H1 (cell line): ENCODE measurements around the gene SIK2. TPM values are rescaled to one million over a fixed set of nuclear protein-coding genes. Genes with fewer than 3 reads are reported as not detected.

Source experiments
- CTCF ChIA-PET: fragments of 300-600 bp; sonication (Branson Sonifier 250); formaldehyde crosslinking; loops from one replicate; lab custom pipeline; 2021; ENCODE audit not compliant: partially characterized antibody; lab: Charles Lee
- POLR2A ChIA-PET: fragments of 300-600 bp; sonication (Branson Sonifier 250); formaldehyde crosslinking; loops from one replicate; lab custom pipeline; 2021; ENCODE audit warnings: inconsistent platforms; ENCODE audit not compliant: partially characterized antibody; lab: Charles Lee
- DNase-seq, 2 experiments: peaks; one replicate each; pipeline versions ENCODE4 v3.0.0 to v3.0.0-alpha.2; 2010 to 2022; ENCODE audit warnings: low spot score in 2 of 2, low read depth in 1 of 2, mixed read lengths in 1 of 2
- FAIRE-seq: peaks from 2 replicates; lab custom pipeline; 2011; peaks lifted over from hg19 to GRCh38; lab: Jason Lieb, UNC
- H2AFZ ChIP-seq: 2 replicates; pipeline ENCODE4 v1.8.1; 2012; ENCODE audit warnings: low read length, inconsistent platforms
- H2AK5ac ChIP-seq: 2 replicates; pipeline ENCODE4 v1.6.1; 2013; ENCODE audit warnings: low read depth, low read length
- H2BK120ac ChIP-seq: replicated peaks from 2 replicates; pipeline ENCODE3; 2013; ENCODE audit warnings: low read depth, low read length, inconsistent platforms
- H2BK12ac ChIP-seq: 2 replicates; pipeline ENCODE4 v1.6.1; 2013; ENCODE audit warnings: low read depth, low read length
- H2BK15ac ChIP-seq: 2 replicates; pipeline ENCODE4 v1.6.1; 2013; ENCODE audit warnings: low read length
- H2BK20ac ChIP-seq: 2 replicates; pipeline ENCODE4 v1.6.1; 2013; ENCODE audit warnings: low read length
- H2BK5ac ChIP-seq: 2 replicates; pipeline ENCODE4 v1.6.1; 2013; ENCODE audit warnings: low read depth, low read length
- H3K14ac ChIP-seq: 2 replicates; pipeline ENCODE4 v1.6.1; 2013; ENCODE audit warnings: inconsistent platforms; ENCODE audit not compliant: insufficient read length
- H3K18ac ChIP-seq: 2 replicates; pipeline ENCODE4 v1.6.1; 2013; ENCODE audit warnings: low read length; ENCODE audit errors: extremely low read depth
- H3K23ac ChIP-seq: 2 replicates; pipeline ENCODE4 v1.6.1; 2013; ENCODE audit warnings: inconsistent platforms; ENCODE audit not compliant: insufficient read length
- H3K23me2 ChIP-seq: 2 replicates; pipeline ENCODE4 v1.6.1; 2013; ENCODE audit warnings: low read depth, low read length
- H3K27ac ChIP-seq: 2 replicates; pipeline ENCODE4 v1.6.1; 2011; ENCODE audit warnings: low read depth, low read length, inconsistent platforms
- H3K27me3 ChIP-seq, 4 experiments: replicated peaks in 1 of 4; 1 replicate in 1 of 4; 2 replicates in 3 of 4; pipeline versions ENCODE4 v1.6.1 to v1.8.1; 2011 to 2013; ENCODE audit warnings: low read length in 3 of 4, mild to moderate bottlenecking in 3 of 4, inconsistent platforms in 2 of 4, mixed read lengths in 2 of 4, moderate library complexity in 1 of 4; ENCODE audit not compliant: control insufficient read depth in 3 of 4, insufficient read depth in 3 of 4; ENCODE audit errors: extremely low read depth in 1 of 4
- H3K36me3 ChIP-seq, 4 experiments: 2 replicates each; pipeline versions ENCODE4 v1.6.1 to v1.8.1; 2011 to 2013; ENCODE audit warnings: mild to moderate bottlenecking in 4 of 4, low read length in 3 of 4, moderate library complexity in 2 of 4, control low read depth in 1 of 4, inconsistent platforms in 1 of 4; ENCODE audit not compliant: insufficient read depth in 4 of 4, control insufficient read depth in 2 of 4
- H3K4ac ChIP-seq: replicated peaks from 2 replicates; pipeline ENCODE3; 2013; ENCODE audit warnings: low read length, low read depth, mixed read lengths, inconsistent platforms; ENCODE audit not compliant: insufficient read length
- H3K4me1 ChIP-seq, 4 experiments: replicated peaks in 1 of 4; 1 replicate in 1 of 4; 2 replicates in 3 of 4; pipeline versions ENCODE4 v1.6.1 to v1.8.1; 2011 to 2013; ENCODE audit warnings: low read length in 3 of 4, inconsistent platforms in 2 of 4, mixed read lengths in 1 of 4; ENCODE audit not compliant: insufficient read depth in 4 of 4, control insufficient read depth in 3 of 4
- H3K4me2 ChIP-seq, 2 experiments: 2 replicates each; pipeline versions ENCODE4 v1.6.1 to v1.8.1; 2011 to 2013; ENCODE audit warnings: low read depth in 2 of 2, low read length in 2 of 2, control low read depth in 1 of 2, inconsistent platforms in 1 of 2, mild to moderate bottlenecking in 1 of 2; ENCODE audit not compliant: insufficient read depth in 1 of 2
- H3K4me3 ChIP-seq, 4 experiments: fragments of 200-600, 300-600 bp in 1 of 4; sonication (generic), shearing (Covaris generic), sonication (Bioruptor Twin) in 1 of 4; 2 replicates each; pipeline versions ENCODE4 v1.5.1 to v1.8.1; 2011 to 2016; ENCODE audit warnings: low read length in 4 of 4, low read depth in 3 of 4, control low read depth in 2 of 4, inconsistent platforms in 2 of 4, mild to moderate bottlenecking in 2 of 4, mixed read lengths in 1 of 4, moderate library complexity in 1 of 4; ENCODE audit not compliant: insufficient read depth in 2 of 4; ENCODE audit errors: extremely low read depth in 1 of 4
- H3K56ac ChIP-seq: replicated peaks from 2 replicates; pipeline ENCODE3; 2013; ENCODE audit warnings: low read depth, mild to moderate bottlenecking, mixed read lengths, low read length, inconsistent platforms; ENCODE audit not compliant: insufficient read length
- H3K79me1 ChIP-seq: 2 replicates; pipeline ENCODE4 v1.6.1; 2013; ENCODE audit warnings: low read depth, low read length, control low read depth
- H3K79me2 ChIP-seq, 2 experiments: 2 replicates each; pipeline versions ENCODE4 v1.6.1 to v1.8.1; 2012 to 2013; ENCODE audit warnings: low read length in 2 of 2, mild to moderate bottlenecking in 2 of 2, inconsistent platforms in 1 of 2; ENCODE audit not compliant: insufficient read depth in 2 of 2, control insufficient read depth in 1 of 2
- H3K9ac ChIP-seq, 4 experiments: replicated peaks in 1 of 4; 1 replicate in 1 of 4; 2 replicates in 3 of 4; pipeline versions ENCODE4 v1.6.1 to v1.8.1; 2011 to 2013; ENCODE audit warnings: low read depth in 3 of 4, low read length in 3 of 4, control low read depth in 2 of 4, mild to moderate bottlenecking in 2 of 4, moderate library complexity in 2 of 4, inconsistent platforms in 1 of 4; ENCODE audit errors: extremely low read depth in 1 of 4
- H3K9me3 ChIP-seq, 2 experiments: 2 replicates each; pipeline versions ENCODE4 v1.6.1 to v1.8.1; 2012 to 2013; ENCODE audit warnings: mild to moderate bottlenecking in 2 of 2, moderate library complexity in 2 of 2, control low read depth in 1 of 2, inconsistent platforms in 1 of 2, low read depth in 1 of 2, low read length in 1 of 2, mixed read lengths in 1 of 2; ENCODE audit not compliant: insufficient read depth in 2 of 2
- H4K20me1 ChIP-seq, 2 experiments: replicated peaks in 1 of 2; 2 replicates each; pipeline versions ENCODE3 to v1.8.1; 2011 to 2013; ENCODE audit warnings: inconsistent platforms in 2 of 2, low read length in 2 of 2, mild to moderate bottlenecking in 1 of 2; ENCODE audit not compliant: insufficient read depth in 2 of 2, control insufficient read depth in 1 of 2
- H4K5ac ChIP-seq: 2 replicates; pipeline ENCODE4 v1.6.1; 2013; ENCODE audit warnings: low read length, low read depth, mixed read lengths, inconsistent platforms; ENCODE audit not compliant: insufficient read length
- H4K8ac ChIP-seq: 2 replicates; pipeline ENCODE4 v1.8.0; 2013; ENCODE audit warnings: mild to moderate bottlenecking, moderate library complexity, low read length, inconsistent platforms; ENCODE audit not compliant: insufficient read depth; ENCODE audit errors: extremely low read depth
- H4K91ac ChIP-seq: replicated peaks from 2 replicates; pipeline ENCODE3; 2013; ENCODE audit warnings: low read length, mixed read lengths, inconsistent platforms; ENCODE audit not compliant: insufficient read length
- ATF3 ChIP-seq: IDR thresholded peaks from 2 replicates; pipeline ENCODE4 v1.6.1; 2011; ENCODE audit warnings: low read depth, mild to moderate bottlenecking, low read length; ENCODE audit not compliant: insufficient read depth
- HDAC2 ChIP-seq, 2 experiments: fragments of 300-600 bp in 1 of 2; sonication (generic) in 1 of 2; IDR thresholded peaks; 2 replicates each; pipeline ENCODE4 v1.6.1; 2011 to 2012; ENCODE audit warnings: low read depth in 2 of 2, low read length in 2 of 2, mild to moderate bottlenecking in 2 of 2, moderate library complexity in 2 of 2, borderline replicate concordance in 1 of 2, inconsistent platforms in 1 of 2
- JUN ChIP-seq: IDR thresholded peaks from 2 replicates; pipeline ENCODE4 v1.6.1; 2011; ENCODE audit warnings: low read depth, mild to moderate bottlenecking, improper control_type of control experiment, low read length
- JUND ChIP-seq: IDR thresholded peaks from 2 replicates; pipeline ENCODE4 v1.6.1; 2011; ENCODE audit warnings: mild to moderate bottlenecking, improper control_type of control experiment, low read length
- KDM4A ChIP-seq: IDR thresholded peaks from one replicate; pipeline ENCODE4 v1.7.1; 2012; ENCODE audit warnings: low read depth, mild to moderate bottlenecking, moderate library complexity, low read length, inconsistent platforms; ENCODE audit not compliant: severe bottlenecking
- KDM5A ChIP-seq: fragments of 200-600 bp; IDR thresholded peaks from 2 replicates; pipeline ENCODE4 v1.7.1; 2012; ENCODE audit warnings: mild to moderate bottlenecking, low read length, inconsistent platforms, mixed read lengths
- MAFK ChIP-seq: IDR thresholded peaks from 2 replicates; pipeline ENCODE4 v1.6.1; 2012; ENCODE audit warnings: low read depth, mild to moderate bottlenecking, improper control_type of control experiment, low read length
- POLR2AphosphoS5 ChIP-seq: IDR thresholded peaks from 2 replicates; pipeline ENCODE4 v1.6.1; 2011; ENCODE audit warnings: low read depth, low read length
- RXRA ChIP-seq: IDR thresholded peaks from 2 replicates; pipeline ENCODE4 v1.6.1; 2011; ENCODE audit warnings: low read depth, mild to moderate bottlenecking, low read length, moderate library complexity; ENCODE audit not compliant: insufficient read depth
- SIN3A ChIP-seq, 2 experiments: IDR thresholded peaks in 1 of 2; conservative IDR thresholded peaks in 1 of 2; 2 replicates each; pipeline ENCODE4 v1.6.1; 2011 to 2012; ENCODE audit warnings: low read length in 2 of 2, improper control_type of control experiment in 1 of 2, low read depth in 1 of 2, mild to moderate bottlenecking in 1 of 2
- TCF12 ChIP-seq: IDR thresholded peaks from 2 replicates; pipeline ENCODE4 v1.6.1; 2011; ENCODE audit warnings: low read depth, mild to moderate bottlenecking, low read length
- ZNF274 ChIP-seq: IDR thresholded peaks from 2 replicates; pipeline ENCODE4 v1.7.0; 2012; ENCODE audit warnings: low read length, borderline replicate concordance; ENCODE audit errors: extremely low read depth
- WGBS, 2 experiments: shearing (Covaris generic) in 1 of 2; methylation state at CpG; one replicate each; pipeline versions ENCODE4 v1.1.6 to v1.1.7; 2013 to 2015; ENCODE audit warnings: low lambda C conversion rate in 2 of 2, mixed read lengths in 2 of 2, inconsistent platforms in 1 of 2, low coverage in 1 of 2, missing lambda C conversion rate in 1 of 2; ENCODE audit not compliant: insufficient replicate concordance in 2 of 2, insufficient coverage in 1 of 2, insufficient read length in 1 of 2; ENCODE audit errors: extremely low coverage in 1 of 2, missing lambda C conversion rate in 1 of 2; 5-methylcytosine and 5-hydroxymethylcytosine counted together
- polyA plus RNA-seq, 7 experiments: library from polyadenylated mRNA; depleted of rRNA in 3 of 7; stranded (reverse) in 5 of 7; unstranded in 2 of 7; fragments of >200 nt in 5 of 7; fragments of 200-250 nt in 2 of 7; gene quantifications; 1 replicate in 5 of 7; 2 replicates in 1 of 7; 4 replicates in 1 of 7; pipeline versions ENCODE4 v1.2.1 to v1.2.3, GENCODE V29; 2011 to 2013; ENCODE audit warnings: missing spikeins in 2 of 7, mixed read lengths in 2 of 7
- total RNA-seq: library from RNA; stranded (reverse); fragmentation: NEBNext Ultra II Directional; extraction: Animal tissue kit (Norgen Biotek cat#: 25700); gene quantifications from 2 replicates; pipeline ENCODE4 v1.2.1, GENCODE V29; 2021

SIK2 gene
- total and polyA plus RNA-seq, 2 of the 8 experiments (the other 6 are each of a cell fraction or from before 2014, with no cell fraction given), result 8.8 to 11.2 TPM

- DNase-seq (no peak), FAIRE-seq (no peak)
- Histone ChIP-seq H3K27me3 (no peaks in the 10 kb centered on the region), H2AFZ (no peak overlapping the region), H3K36me3 (no peaks in the 10 kb centered on the region; a peak in 1 of 8 replicates), H3K4me1 (peaks cover 0 to 6% (median 4%) of the 10 kb centered on the region in 4 experiments; a peak in 4 of 7 replicates), H3K27ac (no peak overlapping the region), H3K9ac (no peak overlapping the region; a peak in 1 of 7 replicates), H2BK5ac (no peak overlapping the region), H4K8ac (no peak overlapping the region), H2BK12ac (no peak overlapping the region), H3K14ac (no peak overlapping the region), H3K56ac (no peak overlapping the region), H2BK15ac (no peak overlapping the region), H3K23me2 (no peaks in the 10 kb centered on the region), H4K91ac (no peak overlapping the region), H3K4me2 (no peak overlapping the region), H2BK20ac (no peak overlapping the region), H3K23ac (no peak overlapping the region), H4K20me1 (no peaks in the 10 kb centered on the region), H3K18ac (no peak overlapping the region), H2AK5ac (no peak overlapping the region; the same call in 1 of the 2 replicates), H3K79me1 (no peaks in the 10 kb centered on the region), H4K5ac (no peak overlapping the region), H3K4me3 (no peak overlapping the region), H3K79me2 (no peaks in the 10 kb centered on the region), H3K4ac (no peak overlapping the region), H2BK120ac (no peak overlapping the region), H3K9me3 (no peaks in the 10 kb centered on the region)
- ChIA-PET POLR2A (no interaction called here), CTCF (interaction anchor here (1.1 to 3.7 kb wide), 10 partner anchors 11 to 270 kb away, joined by 3 to 30 read pairs (median 6); no protein-coding TSS in a partner anchor)
- WGBS, 2 experiments, result 89% methylated on average over 10 of the region's 10 CpGs; no CpG with 5 or more reads in 1 of the 2 experiments
- TF ChIP-seq ZNF274 (no peak), HDAC2 (IDR thresholded peaks at IDR 0.05; ENCODE audit: borderline replicate concordance in 1 of 2, low read depth in 2 of 2, low read length in 2 of 2) (no peak), RXRA (no peak), KDM4A (no peak), SIN3A (conservative IDR thresholded peaks at IDR 0.05 in 1 of 2, IDR thresholded peaks at IDR 0.05 in 1 of 2; ENCODE audit: low read depth in 1 of 2, low read length in 2 of 2) (no peak), MAFK (no peak), JUN (no peak), POLR2AphosphoS5 (no peak), JUND (no peak), KDM5A (no peak), ATF3 (no peak), TCF12 (no peak)
Observed at GRCh38 chr11:111562692-111563389, 39.4 kb upstream of the SIK2 start.
